Keratinocyte (primary cell): ENCODE results near the gene HGF. TPM values are rescaled to one million over a fixed set of nuclear protein-coding genes. Genes with fewer than 3 reads are reported as not detected.
A peak's percentile ranks its signal among the peaks of the same experiment; 100 is the strongest.

Experiments used
- DNase-seq: peaks from one replicate; pipeline ENCODE4 v3.0.0-alpha.2; 2011; ENCODE audit warnings: low read depth, missing footprints, low spot score
- FAIRE-seq: peaks from 2 replicates; lab custom pipeline; 2011; peaks lifted over from hg19 to GRCh38; lab: Jason Lieb, UNC
- H2AFZ ChIP-seq: 2 replicates; pipeline ENCODE4 v1.6.0; 2012; ENCODE audit warnings: low read length, control low read depth, inconsistent platforms; ENCODE audit not compliant: control insufficient read depth
- H3K27ac ChIP-seq: 2 replicates; pipeline ENCODE4 v1.5.1; 2011; ENCODE audit warnings: low read length; ENCODE audit not compliant: control insufficient read depth, insufficient read depth
- H3K27me3 ChIP-seq: 3 replicates; pipeline ENCODE4 v1.6.0; 2011; ENCODE audit warnings: low read length; ENCODE audit not compliant: control insufficient read depth, insufficient read depth; ENCODE audit errors: extremely low read depth
- H3K36me3 ChIP-seq, 2 experiments: 2 replicates in 1 of 2; 3 replicates in 1 of 2; pipeline ENCODE4 v1.5.1; 2011; ENCODE audit warnings: low read length in 2 of 2, mild to moderate bottlenecking in 1 of 2; ENCODE audit not compliant: control insufficient read depth in 2 of 2, insufficient read depth in 2 of 2; ENCODE audit errors: extremely low read depth in 1 of 2
- H3K4me1 ChIP-seq: 3 replicates; pipeline ENCODE4 v1.5.1; 2011; ENCODE audit warnings: low read length; ENCODE audit not compliant: control insufficient read depth, insufficient read depth; ENCODE audit errors: extremely low read depth
- H3K4me2 ChIP-seq: 3 replicates; pipeline ENCODE4 v1.6.0; 2011; ENCODE audit warnings: low read depth, low read length; ENCODE audit not compliant: control insufficient read depth, insufficient read depth; ENCODE audit errors: extremely low read depth
- H3K4me3 ChIP-seq, 3 experiments: fragments of 200-600 bp in 1 of 3; sonication (generic) in 1 of 3; 2 replicates in 2 of 3; 3 replicates in 1 of 3; pipeline ENCODE4 v1.5.1; 2011 to 2016; ENCODE audit warnings: low read length in 3 of 3, mild to moderate bottlenecking in 3 of 3, control low read depth in 2 of 3, inconsistent platforms in 1 of 3, low read depth in 1 of 3, mixed read lengths in 1 of 3, mixed run types in 1 of 3, moderate library complexity in 1 of 3; ENCODE audit not compliant: control insufficient read depth in 2 of 3, insufficient read depth in 2 of 3; ENCODE audit errors: extremely low read depth in 1 of 3
- H3K79me2 ChIP-seq: 2 replicates; pipeline ENCODE4 v1.6.0; 2012; ENCODE audit warnings: low read length; ENCODE audit not compliant: control insufficient read depth, insufficient read depth
- H3K9ac ChIP-seq: 3 replicates; pipeline ENCODE4 v1.6.0; 2011; ENCODE audit warnings: low read length; ENCODE audit not compliant: control insufficient read depth, insufficient read depth; ENCODE audit errors: extremely low read depth
- H3K9me1 ChIP-seq: 3 replicates; pipeline ENCODE4 v1.6.0; 2011; ENCODE audit warnings: low read length; ENCODE audit not compliant: control insufficient read depth, insufficient read depth; ENCODE audit errors: extremely low read depth
- H3K9me3 ChIP-seq: 2 replicates; pipeline ENCODE4 v1.5.1; 2012; ENCODE audit warnings: low read depth, low read length; ENCODE audit not compliant: control insufficient read depth
- H4K20me1 ChIP-seq: 3 replicates; pipeline ENCODE4 v1.6.0; 2011; ENCODE audit warnings: low read length; ENCODE audit not compliant: control insufficient read depth, insufficient read depth; ENCODE audit errors: extremely low read depth
- EZH2 ChIP-seq: IDR thresholded peaks from one replicate; pipeline ENCODE4 v1.6.1; 2012; ENCODE audit warnings: inconsistent platforms, mild to moderate bottlenecking, low read length, moderate library complexity
- dilution Hi-C: fragments of 300-500 bp; cut with MboI; formaldehyde crosslinking; loops from one replicate; pipeline ENCODE4 v1.7.0; 2020; ENCODE audit warnings: low sequenced_read_pairs; ENCODE audit not compliant: extremely low pct_ligation_motif_present
- polyA plus RNA-seq, 5 experiments: library from polyadenylated mRNA; depleted of rRNA in 3 of 5; stranded (reverse) in 3 of 5; stranded (forward) in 1 of 5; unstranded in 1 of 5; fragments of >200 nt; gene quantifications; 1 replicate in 1 of 5; 2 replicates in 3 of 5; 3 replicates in 1 of 5; pipeline versions ENCODE4 v1.2.1 to v1.2.3, GENCODE V29; 2011 to 2012; ENCODE audit warnings: missing spikeins in 2 of 5, low read depth in 1 of 5, low replicate concordance in 1 of 5
- TF ChIP-seq, protein P1 (sequence below), 3 experiments: IDR thresholded peaks in 1 of 3; conservative IDR thresholded peaks in 1 of 3; optimal IDR thresholded peaks in 1 of 3; 2 replicates in 2 of 3; 3 replicates in 1 of 3; pipeline versions ENCODE3 to v1.5.1; 2011; ENCODE audit warnings: low read length in 3 of 3, mild to moderate bottlenecking in 3 of 3, moderate library complexity in 2 of 3, control low read depth in 1 of 3, inconsistent platforms in 1 of 3; ENCODE audit not compliant: insufficient read depth in 2 of 3; ENCODE audit errors: extremely low read depth in 1 of 3

The HGF gene
- polyA plus RNA-seq, 1 donor (not counting 4 experiments of a cell fraction or from before 2014, with no cell fraction given): not detected

DNA sequence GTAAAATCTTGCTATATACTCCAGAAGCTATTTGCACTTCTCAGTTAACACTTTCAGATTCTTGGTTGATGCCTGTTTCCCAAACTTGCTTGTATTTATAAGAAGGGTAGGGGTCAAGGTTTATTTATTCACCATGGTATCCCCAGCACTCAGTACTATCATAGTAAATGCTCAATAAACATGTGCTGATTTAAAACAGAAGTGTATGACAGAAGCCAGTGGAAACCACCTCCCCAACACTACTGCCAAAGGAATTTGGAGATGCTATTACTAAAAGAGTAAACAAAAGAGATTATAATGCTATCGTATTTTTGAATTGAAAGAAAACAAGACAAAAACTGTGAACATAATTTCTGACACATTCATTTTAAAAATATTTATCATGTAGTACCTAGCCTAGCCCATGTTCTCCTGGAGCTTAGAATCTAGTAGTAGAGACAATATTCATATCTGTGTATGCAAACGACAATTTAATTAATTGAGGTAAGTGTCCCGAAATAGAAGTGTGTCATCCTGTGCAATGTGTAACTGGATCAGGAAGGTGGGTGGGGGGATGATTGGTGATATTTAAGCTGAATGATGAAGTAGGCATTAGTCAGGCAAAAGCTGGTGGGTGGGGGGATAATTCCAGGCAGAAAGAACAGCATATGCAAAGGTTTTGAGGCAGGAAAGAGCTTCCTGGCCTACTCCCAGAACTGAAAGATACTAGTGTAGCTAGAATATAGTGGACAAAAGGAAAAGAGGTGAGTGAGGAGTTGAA, 77.5 kb downstream of the HGF start:
- Histone ChIP-seq H4K20me1 (no peaks in the 10 kb centered on the region), H3K9me3 (no peaks in the 10 kb centered on the region), H2AFZ (no peak overlapping the region), H3K36me3 (no peaks in the 10 kb centered on the region), H3K27ac (no peak overlapping the region), H3K4me2 (no peak overlapping the region), H3K27me3 (no peaks in the 10 kb centered on the region), H3K79me2 (no peaks in the 10 kb centered on the region), H3K4me1 (no peaks in the 10 kb centered on the region), H3K4me3 (no peak overlapping the region), H3K9me1 (no peaks in the 10 kb centered on the region), H3K9ac (no peak overlapping the region)
- FAIRE-seq (no peak), DNase-seq (no peak)
- TF ChIP-seq, protein P1, sequence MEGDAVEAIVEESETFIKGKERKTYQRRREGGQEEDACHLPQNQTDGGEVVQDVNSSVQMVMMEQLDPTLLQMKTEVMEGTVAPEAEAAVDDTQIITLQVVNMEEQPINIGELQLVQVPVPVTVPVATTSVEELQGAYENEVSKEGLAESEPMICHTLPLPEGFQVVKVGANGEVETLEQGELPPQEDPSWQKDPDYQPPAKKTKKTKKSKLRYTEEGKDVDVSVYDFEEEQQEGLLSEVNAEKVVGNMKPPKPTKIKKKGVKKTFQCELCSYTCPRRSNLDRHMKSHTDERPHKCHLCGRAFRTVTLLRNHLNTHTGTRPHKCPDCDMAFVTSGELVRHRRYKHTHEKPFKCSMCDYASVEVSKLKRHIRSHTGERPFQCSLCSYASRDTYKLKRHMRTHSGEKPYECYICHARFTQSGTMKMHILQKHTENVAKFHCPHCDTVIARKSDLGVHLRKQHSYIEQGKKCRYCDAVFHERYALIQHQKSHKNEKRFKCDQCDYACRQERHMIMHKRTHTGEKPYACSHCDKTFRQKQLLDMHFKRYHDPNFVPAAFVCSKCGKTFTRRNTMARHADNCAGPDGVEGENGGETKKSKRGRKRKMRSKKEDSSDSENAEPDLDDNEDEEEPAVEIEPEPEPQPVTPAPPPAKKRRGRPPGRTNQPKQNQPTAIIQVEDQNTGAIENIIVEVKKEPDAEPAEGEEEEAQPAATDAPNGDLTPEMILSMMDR (optimal IDR thresholded peaks at IDR 0.05 in 1 of 3, IDR thresholded peaks at IDR 0.05 in 1 of 3, conservative IDR thresholded peaks at IDR 0.05 in 1 of 3; ENCODE audit: extremely low read depth in 1 of 3, insufficient read depth in 2 of 3, low read length in 3 of 3): no peak
- no peak for TF ChIP-seq EZH2
- dilution Hi-C loops: no loop called here

DNA sequence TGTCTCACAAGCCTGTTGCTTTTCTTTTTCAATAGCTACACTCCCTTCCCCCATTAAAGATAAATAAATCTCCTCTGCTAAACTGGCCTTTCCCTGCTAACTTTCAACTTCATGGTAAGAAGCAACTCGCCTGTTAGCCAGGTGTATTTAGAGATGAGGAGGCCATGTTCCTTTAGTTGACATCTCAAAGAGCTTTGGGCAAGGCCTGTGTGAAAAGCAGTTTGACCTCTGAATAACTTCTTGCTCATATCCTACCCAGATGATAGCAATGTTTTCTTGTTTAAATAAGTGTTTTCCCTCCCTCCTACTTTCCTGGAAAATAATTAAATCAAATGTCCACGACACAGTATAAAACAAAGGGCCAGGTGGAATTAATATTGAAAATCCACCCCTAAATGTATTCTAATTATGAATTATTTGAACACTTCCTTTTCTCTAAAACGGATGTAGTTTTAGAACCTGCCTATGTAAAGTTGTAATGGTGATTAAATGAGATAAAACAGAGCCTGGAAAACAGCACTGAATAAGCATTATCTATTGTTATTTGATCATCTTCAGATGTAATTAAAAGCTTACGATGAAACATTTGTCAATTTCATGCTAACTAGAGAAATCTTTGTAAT, 78.5 kb downstream of the HGF start:
- H4K20me1 ChIP-seq: no peaks in the 10 kb centered on the region
- H3K9ac ChIP-seq: no peak overlapping the region
- no peaks in the 10 kb centered on the region for H3K27me3 ChIP-seq
- no peaks in the 10 kb centered on the region for H3K9me1 ChIP-seq
- no peak overlapping the region for H3K27ac ChIP-seq
- H3K9me3 ChIP-seq: no peaks in the 10 kb centered on the region
- peak; percentile 20 for FAIRE-seq
- no peak for TF ChIP-seq EZH2
- TF ChIP-seq, protein P1 (optimal IDR thresholded peaks at IDR 0.05 in 1 of 3, IDR thresholded peaks at IDR 0.05 in 1 of 3, conservative IDR thresholded peaks at IDR 0.05 in 1 of 3; ENCODE audit: extremely low read depth in 1 of 3, insufficient read depth in 2 of 3, low read length in 3 of 3): no peak
- H3K4me3 ChIP-seq: no peak overlapping the region
- no peak overlapping the region for H2AFZ ChIP-seq
- dilution Hi-C loops: no loop called here
- H3K79me2 ChIP-seq: no peaks in the 10 kb centered on the region
- no peaks in the 10 kb centered on the region for H3K36me3 ChIP-seq
- H3K4me2 ChIP-seq: no peak overlapping the region
- no peaks in the 10 kb centered on the region for H3K4me1 ChIP-seq
- no peak for DNase-seq
